HG02970 (cell line): Measurements from ENCODE around the gene MRPS16.

Source experiments
- ATAC-seq: cut with Tn5 transposase; IDR thresholded peaks from one replicate; pipeline ENCODE4 v1.9.1; 2021; ENCODE audit warnings: mild to moderate bottlenecking, moderate library complexity, moderate number of reproducible peaks; ENCODE audit not compliant: unreplicated experiment, low FRiP score

Gene MRPS16

DNA sequence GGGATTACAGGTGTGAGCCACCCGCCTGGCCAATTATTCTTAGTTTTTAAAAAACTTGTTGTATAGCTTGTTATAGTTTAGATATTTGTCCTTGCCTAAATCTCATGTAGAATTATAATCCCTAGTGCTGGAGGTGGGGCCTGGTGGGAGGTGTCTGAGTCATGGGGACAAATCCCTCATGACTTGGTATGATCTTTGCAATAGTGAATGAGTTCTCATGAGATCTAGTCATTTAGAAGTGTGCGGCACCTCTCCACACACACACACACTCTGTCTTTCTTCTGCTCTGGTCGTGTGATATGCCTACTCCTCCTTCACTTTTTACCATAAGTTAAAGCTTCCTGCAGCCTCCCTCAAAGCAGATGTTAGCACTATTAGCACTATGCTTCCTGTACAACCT is 47.4 kb downstream of the MRPS16 start:
- ATAC-seq: no peak
